ENCODE results near the gene MOB1A. TPM values are rescaled to one million over a fixed set of nuclear protein-coding genes. Genes with fewer than 3 reads are reported as not detected.
"Not testable (repeated sequence)": the region's sequence is repeated elsewhere in the genome, so short reads cannot be mapped to it uniquely, and the experiment has no call there.

The MOB1A gene
- total RNA-seq, 1 experiment from 2014 or later = 132 TPM

- in situ Hi-C loops (cut with HindIII; ENCODE audit: low pct_unique_long_range_greater_than_20kb, low sequenced_read_pairs) = no loop called here
- peak; percentile 45 for DNase-seq (ENCODE audit: low read depth, low spot score)
These were observed 50.5 kb downstream of the MOB1A start for GRCh38 chr2:74128206-74128605.

- DNase-seq (ENCODE audit: low read depth, low spot score); in situ Hi-C loops (cut with HindIII; ENCODE audit: low pct_unique_long_range_greater_than_20kb, low sequenced_read_pairs): not testable (repeated sequence)
These were observed 54.7 kb downstream of the MOB1A start for GRCh38 chr2:74123955-74124354.

- in situ Hi-C loops (cut with HindIII; ENCODE audit: low pct_unique_long_range_greater_than_20kb, low sequenced_read_pairs); DNase-seq (ENCODE audit: low read depth, low spot score): not testable (repeated sequence)
These were observed 56.8 kb downstream of the MOB1A start for GRCh38 chr2:74121846-74122245.

- in situ Hi-C loops (cut with HindIII; ENCODE audit: low pct_unique_long_range_greater_than_20kb, low sequenced_read_pairs) = no loop called here
- DNase-seq (ENCODE audit: low read depth, low spot score) = peak; percentile 87
These were observed 58.5 kb downstream of the MOB1A start for GRCh38 chr2:74119912-74120825.

GRCh38 chr2:74119339-74119738 is 59.3 kb downstream of the MOB1A start:
- DNase-seq (ENCODE audit: low read depth, low spot score) = peak; percentile 37
- in situ Hi-C loops (cut with HindIII; ENCODE audit: low pct_unique_long_range_greater_than_20kb, low sequenced_read_pairs) = no loop called here

GRCh38 chr2:74111380-74111779 is 67.3 kb downstream of the MOB1A start:
- no peak for DNase-seq (ENCODE audit: low read depth, low spot score)
- in situ Hi-C loops (cut with HindIII; ENCODE audit: low pct_unique_long_range_greater_than_20kb, low sequenced_read_pairs) = no loop called here

- no peak for DNase-seq (ENCODE audit: low read depth, low spot score)
- in situ Hi-C loops (cut with HindIII; ENCODE audit: low pct_unique_long_range_greater_than_20kb, low sequenced_read_pairs) = no loop called here
These were observed 68.1 kb downstream of the MOB1A start for GRCh38 chr2:74110537-74110936.

- no peak for DNase-seq (ENCODE audit: low read depth, low spot score)
- in situ Hi-C loops (cut with HindIII; ENCODE audit: low pct_unique_long_range_greater_than_20kb, low sequenced_read_pairs) = no loop called here
These were observed 69.1 kb downstream of the MOB1A start for GRCh38 chr2:74109551-74109950.

GRCh38 chr2:74107071-74107470 is 71.6 kb downstream of the MOB1A start:
- no peak for DNase-seq (ENCODE audit: low read depth, low spot score)
- in situ Hi-C loops (cut with HindIII; ENCODE audit: low pct_unique_long_range_greater_than_20kb, low sequenced_read_pairs) = no loop called here

GRCh38 chr2:74105413-74105812 is 73.3 kb downstream of the MOB1A start:
- in situ Hi-C loops (cut with HindIII; ENCODE audit: low pct_unique_long_range_greater_than_20kb, low sequenced_read_pairs) = no loop called here

GRCh38 chr2:74104839-74105238 is 73.8 kb downstream of the MOB1A start:
- DNase-seq (ENCODE audit: low read depth, low spot score) = no peak
- in situ Hi-C loops (cut with HindIII; ENCODE audit: low pct_unique_long_range_greater_than_20kb, low sequenced_read_pairs) = no loop called here

More at GRCh38 chr2:74105413-74105812, 73.3 kb downstream of the MOB1A start:
- DNase-seq (ENCODE audit: low read depth, low spot score) = no peak

GRCh38 chr2:74103763-74104162 is 74.9 kb downstream of the MOB1A start:
- DNase-seq (ENCODE audit: low read depth, low spot score) = no peak
- in situ Hi-C loops (cut with HindIII; ENCODE audit: low pct_unique_long_range_greater_than_20kb, low sequenced_read_pairs) = no loop called here

Other genes with a start within 250 kb of the MOB1A start
- gene TET3, start 194.0 kb downstream of the MOB1A start, total RNA-seq (2014; rRNA removed; shearing (Covaris generic)) = 2.6 and 2.7 TPM in 2 replicates
- 213 and 214 TPM in 2 replicates for gene BOLA3, start 31.0 kb downstream of the MOB1A start, total RNA-seq (2014; rRNA removed; shearing (Covaris generic))
- gene MTHFD2, start 19.7 kb upstream of the MOB1A start, total RNA-seq (2014; rRNA removed; shearing (Covaris generic)) = 319 and 361 TPM in 2 replicates
- gene SLC4A5, start 164.5 kb upstream of the MOB1A start, total RNA-seq (2014; rRNA removed; shearing (Covaris generic)) = 0.29 and 0.63 TPM in 2 replicates
- 136 and 139 TPM in 2 replicates for gene DCTN1, start 201.4 kb upstream of the MOB1A start, total RNA-seq (2014; rRNA removed; shearing (Covaris generic))
- 0.53 and 0.85 TPM in 2 replicates for gene C2orf81, start 242.7 kb upstream of the MOB1A start, total RNA-seq (2014; rRNA removed; shearing (Covaris generic))
- 26.9 and 27.7 TPM in 2 replicates for gene WDR54, start 242.9 kb upstream of the MOB1A start, total RNA-seq (2014; rRNA removed; shearing (Covaris generic))

Measured in SK-MEL-5 (cell line).